ACHN (cell line): ENCODE results near the gene CEACAM21.

ENCODE experiments used
- DNase-seq: peaks from one replicate; pipeline ENCODE4 v3.0.0-alpha.2; 2015
- in situ Hi-C: cut with HindIII; loops from 2 replicates; pipeline ENCODE4 v1.10.0; 2017; ENCODE audit warnings: low sequenced_read_pairs, low pct_ligation_motif_present, low pct_unique_long_range_greater_than_20kb

Gene CEACAM21

DNA sequence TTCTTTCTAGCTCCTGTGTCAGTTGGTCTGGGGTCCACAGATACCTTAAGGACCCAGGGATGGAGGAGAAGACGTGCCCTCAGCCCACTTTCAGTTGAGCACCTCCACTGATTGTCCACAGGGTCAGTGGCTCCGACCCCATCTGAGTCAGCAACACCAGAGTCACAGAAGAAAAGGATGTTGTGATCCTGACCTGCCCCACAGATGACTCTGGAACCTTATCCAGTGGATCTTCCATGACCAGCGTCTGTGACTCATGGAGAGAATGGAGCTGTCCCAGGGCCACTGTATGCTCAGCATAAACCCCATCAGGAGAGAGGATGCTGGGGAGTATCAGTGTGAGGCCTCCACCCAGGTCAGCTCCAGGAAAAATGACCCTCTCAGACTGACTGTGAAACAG, 28.9 kb downstream of the CEACAM21 start:
- in situ Hi-C loops, result no loop called here

GRCh38 chr19:41606215-41606837, 30.4 kb downstream of the CEACAM21 start:
- in situ Hi-C loops, result no loop called here
- DNase-seq, result no peak

More for the DNA sequence above, 28.9 kb downstream of the CEACAM21 start:
- no peak for DNase-seq

DNA sequence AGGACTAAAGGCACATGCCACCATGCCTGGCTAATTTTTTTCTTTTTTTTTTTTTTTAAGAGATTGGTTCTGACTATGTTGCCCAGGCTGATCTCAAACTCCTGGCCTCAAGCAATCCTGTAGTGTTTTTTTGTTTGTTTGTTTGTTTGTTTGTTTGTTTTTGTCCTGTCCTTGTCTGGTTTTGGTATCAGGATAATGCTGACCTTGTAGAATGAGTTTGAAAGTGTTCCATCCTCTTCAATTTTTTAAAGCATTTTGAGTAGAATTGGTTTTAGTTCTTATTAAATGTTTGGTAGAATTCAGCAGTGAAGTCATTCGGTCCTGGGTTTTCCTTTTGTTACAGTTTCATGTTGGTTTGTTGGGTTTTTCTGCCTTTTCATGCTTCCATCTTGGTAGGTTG, 31.7 kb downstream of the CEACAM21 start:
- in situ Hi-C loops, result no loop called here
- no peak for DNase-seq

- DNase-seq, result no peak
- in situ Hi-C loops, result no loop called here
Measured at GRCh38 chr19:41610789-41611188, 34.8 kb downstream of the CEACAM21 start.

GRCh38 chr19:41612483-41612882, 36.5 kb downstream of the CEACAM21 start:
- DNase-seq, result no peak
- in situ Hi-C loops, result no loop called here

DNA sequence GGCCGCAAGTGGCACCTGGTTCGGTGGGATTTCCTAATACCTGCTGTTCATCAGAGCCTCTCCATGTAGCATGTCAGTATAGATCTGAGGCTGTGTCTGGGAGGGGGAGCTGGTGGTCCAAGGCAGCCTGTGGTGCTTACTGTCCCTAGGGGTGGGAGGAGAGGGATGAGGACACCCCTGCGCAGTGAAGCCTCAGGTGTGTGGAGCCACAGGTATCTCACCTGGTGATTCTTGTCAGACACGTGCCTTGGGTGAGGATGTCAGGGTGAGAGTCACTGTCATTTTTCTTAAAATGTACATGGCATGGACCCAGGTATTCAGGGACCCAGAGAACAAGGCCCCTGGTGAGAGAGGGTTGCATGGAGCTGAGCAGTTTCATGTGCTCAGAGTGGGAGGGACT, 39.2 kb downstream of the CEACAM21 start:
- in situ Hi-C loops, result no loop called here
- no peak for DNase-seq

DNA sequence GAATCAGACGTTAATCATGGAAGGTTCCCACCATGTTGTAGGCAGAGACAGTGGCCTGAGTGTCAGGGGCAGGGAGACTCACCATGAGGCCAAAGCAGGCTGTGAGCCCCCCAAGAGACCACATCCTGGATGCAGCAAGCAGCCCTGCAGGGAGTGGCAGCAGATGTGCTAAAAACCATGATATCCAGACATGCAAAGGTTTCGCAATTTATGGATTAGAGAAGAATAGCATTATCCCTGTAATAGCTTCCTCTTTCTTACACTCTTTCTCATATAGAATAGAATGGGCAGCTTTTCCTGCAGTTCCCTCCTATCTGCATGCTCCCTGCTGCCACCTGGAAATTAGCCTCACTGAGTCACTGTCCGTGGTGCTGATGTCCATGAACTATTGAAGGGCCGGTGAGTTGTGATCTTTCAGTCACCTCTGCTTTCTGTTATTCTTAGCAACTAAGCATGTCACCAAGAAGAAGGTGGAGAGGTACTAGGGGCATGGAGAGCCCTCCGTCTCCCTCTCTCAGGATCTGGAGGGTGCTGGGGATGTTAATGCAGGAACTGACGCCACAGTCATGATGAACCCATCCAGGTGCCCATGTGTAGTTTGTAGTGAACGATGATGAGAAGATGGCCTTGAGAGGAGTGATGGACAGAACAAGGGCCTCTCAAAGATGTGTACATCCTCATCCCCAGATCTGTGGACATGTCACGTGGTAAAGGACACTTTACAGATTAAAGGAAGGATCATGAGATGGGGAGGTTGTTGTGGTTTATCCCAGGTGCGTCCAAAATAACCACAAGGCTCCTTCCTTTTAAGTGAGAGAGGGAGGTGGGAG, 41.0 kb downstream of the CEACAM21 start:
- DNase-seq, result peak; percentile 32
- in situ Hi-C loops, result no loop called here

DNA sequence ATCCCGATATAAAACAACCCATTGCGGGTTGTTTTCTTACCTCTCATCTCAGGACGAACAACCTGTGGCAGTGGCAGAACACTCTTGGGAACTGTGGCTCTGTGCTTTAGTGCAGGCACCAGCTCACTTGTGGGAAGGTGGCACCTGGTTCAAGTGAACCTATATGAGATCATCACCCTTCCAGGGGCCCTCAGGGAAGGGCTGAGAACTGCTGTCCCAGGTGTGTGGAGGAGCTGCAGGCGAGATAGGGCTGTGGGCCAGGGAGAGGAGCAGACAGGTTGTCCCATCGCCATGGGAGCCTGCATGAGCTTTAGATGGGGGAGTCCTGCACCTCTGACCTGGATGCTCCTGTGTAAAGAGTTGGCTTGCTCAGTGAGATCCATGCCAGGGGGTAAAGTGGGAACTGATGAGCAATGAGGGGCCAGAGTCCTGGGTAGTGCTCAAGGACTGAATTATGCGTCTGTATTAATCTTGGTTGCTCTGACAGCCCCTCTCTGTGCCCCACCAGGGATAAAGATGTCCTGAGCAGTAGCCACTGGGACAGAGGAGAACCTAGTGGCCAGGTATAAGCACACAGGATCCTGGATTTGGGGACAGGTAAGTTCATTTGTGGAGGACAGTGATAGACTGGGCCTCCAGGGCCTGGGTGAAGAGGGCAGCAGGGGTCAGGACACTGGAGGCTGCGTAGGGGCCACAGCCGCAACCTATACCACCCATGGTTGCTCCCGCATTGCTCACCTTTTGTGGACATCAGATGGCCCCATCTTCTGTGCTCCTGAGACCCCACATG, 42.2 kb downstream of the CEACAM21 start:
- no peak for DNase-seq
- in situ Hi-C loops, result no loop called here

GRCh38 chr19:41619018-41619556, 43.1 kb downstream of the CEACAM21 start:
- in situ Hi-C loops, result no loop called here
- no peak for DNase-seq

DNA sequence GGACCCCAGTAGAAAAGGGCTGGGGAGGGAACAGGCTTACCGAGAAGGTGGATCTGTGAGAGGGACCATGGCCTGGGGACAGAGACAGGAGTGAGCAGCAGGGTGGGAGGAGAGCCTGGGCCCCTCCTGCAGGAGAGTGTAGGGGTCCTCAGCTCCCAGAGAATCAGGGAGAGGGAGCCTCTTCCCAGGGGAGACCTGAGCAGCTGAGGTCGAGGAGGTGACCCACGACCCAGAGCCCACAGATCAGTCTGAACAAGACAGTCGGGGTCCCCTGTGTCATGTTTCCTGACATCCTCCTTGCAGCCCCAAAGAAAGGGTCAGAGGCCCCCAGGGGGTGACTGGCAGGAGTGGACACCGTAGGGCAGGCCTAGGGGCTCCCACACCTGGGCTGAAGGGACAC, 44.2 kb downstream of the CEACAM21 start:
- DNase-seq, result no peak
- in situ Hi-C loops, result no loop called here

GRCh38 chr19:41621226-41621625, 45.3 kb downstream of the CEACAM21 start:
- in situ Hi-C loops, result no loop called here
- DNase-seq, result no peak

DNA sequence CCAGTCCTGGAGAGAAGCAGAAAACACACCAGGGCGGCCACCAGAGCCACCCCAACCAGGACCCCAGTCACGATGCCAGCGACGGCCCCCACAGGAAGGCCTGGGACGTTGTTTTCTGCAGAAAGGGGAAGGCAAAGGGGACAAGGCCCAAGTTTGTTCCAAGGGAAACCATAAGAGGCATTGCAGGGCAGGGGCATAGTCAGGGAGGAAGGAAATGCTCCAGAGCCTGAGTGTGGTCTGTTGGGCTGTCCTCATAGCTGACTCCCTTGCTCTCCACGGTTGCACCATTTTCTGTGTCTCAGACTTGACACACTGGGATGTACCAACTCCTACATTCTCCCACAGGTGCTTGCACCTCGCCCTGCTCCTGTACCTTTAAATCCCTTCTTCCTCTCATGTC, 45.7 kb downstream of the CEACAM21 start:
- in situ Hi-C loops, result no loop called here
- DNase-seq, result no peak

- no peak for DNase-seq
- in situ Hi-C loops, result no loop called here
Measured at GRCh38 chr19:41623360-41623759, 47.4 kb downstream of the CEACAM21 start.

GRCh38 chr19:41624515-41624914, 48.5 kb downstream of the CEACAM21 start:
- in situ Hi-C loops, result no loop called here
- no peak for DNase-seq

DNA sequence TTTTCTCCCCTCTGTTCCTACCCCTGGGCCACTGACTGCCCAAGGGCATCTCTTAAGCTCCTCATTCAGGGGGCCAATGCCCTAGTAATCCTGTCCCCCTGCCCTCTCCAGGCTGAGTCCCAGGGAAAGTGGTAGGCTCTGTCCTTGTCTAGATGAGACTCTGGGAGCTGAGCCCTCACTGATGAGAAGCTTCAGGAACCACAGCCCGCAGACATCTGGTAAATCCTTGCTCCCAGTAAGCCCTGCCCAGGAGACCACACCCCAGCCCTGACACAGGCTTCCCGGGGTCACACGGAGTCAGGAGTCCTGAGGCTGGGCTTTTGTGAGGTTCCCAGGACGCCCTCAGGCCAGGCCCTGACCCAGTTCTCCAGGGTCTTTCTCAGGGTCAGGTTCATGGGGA, 49.0 kb downstream of the CEACAM21 start:
- in situ Hi-C loops, result no loop called here

DNA sequence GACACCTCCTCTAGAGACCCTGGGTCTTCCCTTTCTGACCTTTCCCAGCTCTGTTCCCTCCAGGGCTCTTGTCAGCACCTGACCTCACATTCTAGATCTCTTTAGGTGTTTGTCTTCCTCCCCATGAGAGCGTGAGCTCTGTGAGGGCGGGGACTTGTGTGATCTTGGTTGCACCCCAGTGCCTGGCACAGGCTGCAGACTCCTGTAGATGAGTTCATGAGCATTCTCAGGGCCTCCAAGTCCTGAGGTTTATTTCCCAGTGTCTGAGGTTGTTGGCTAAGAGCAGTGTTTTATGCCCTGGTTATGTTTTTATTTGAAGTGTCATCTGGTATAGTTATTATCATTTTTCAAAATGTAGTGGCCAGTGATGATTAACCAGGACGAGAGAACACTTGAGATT, 50.3 kb downstream of the CEACAM21 start:
- no peak for DNase-seq
- in situ Hi-C loops, result no loop called here

More for the DNA sequence above, 49.0 kb downstream of the CEACAM21 start:
- DNase-seq, result no peak

DNA sequence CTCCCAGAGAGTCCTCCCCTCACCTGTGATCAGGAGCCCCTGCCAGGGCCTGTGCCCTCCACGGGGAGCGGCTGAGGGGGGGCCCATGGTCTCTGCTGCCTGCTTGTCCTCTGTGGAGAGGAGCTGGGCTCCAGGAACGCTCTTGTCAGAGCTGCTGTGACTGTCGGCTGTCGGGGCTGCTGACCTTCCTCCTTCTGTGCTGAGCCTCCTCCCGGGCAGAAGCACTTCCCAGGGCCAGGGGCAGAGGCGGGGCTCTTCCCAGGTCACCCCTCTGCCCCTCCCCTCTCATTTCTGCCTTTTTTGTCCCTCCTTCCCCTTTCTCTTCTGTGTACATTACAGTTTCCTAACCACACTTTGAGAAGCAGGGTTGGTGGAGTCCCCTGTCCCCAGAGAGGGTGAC, 50.9 kb downstream of the CEACAM21 start, which contains the start of gene CEACAM4:
Gene CEACAM4 (minus strand): TSS at position 198 of the 400 bp plus-strand sequence. CDS start 111 bp downstream, at position 87.
- in situ Hi-C loops, result no loop called here
- DNase-seq, result no peak

GRCh38 chr19:41627966-41628675, 52.2 kb downstream of the CEACAM21 start:
- in situ Hi-C loops, result no loop called here
- no peak for DNase-seq
